ENCODE measurements around the gene PARP2.

The PARP2 gene

DNA sequence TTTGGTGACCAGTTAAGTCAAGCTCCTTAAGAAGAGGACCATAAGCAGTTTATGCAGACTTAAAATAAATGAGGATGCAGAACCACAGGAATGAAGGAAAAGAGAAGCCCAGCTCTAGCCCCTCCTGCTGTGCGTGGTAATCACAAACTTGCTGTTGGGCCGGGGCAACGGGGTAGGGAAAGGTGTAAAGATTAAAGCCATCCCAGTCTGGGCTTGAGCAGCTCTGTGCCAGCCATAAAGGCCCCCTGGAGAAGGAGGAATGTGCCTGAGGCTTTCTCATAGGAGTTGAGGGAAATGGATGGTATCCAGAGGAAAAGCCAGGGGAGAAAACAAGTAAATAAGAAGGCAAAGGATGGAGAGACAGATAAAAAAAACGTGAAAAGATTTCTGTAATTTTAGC lies 44.7 kb downstream of the PARP2 start:
- no peak for TF ChIP-seq CTCF (IDR thresholded peaks at IDR 0.05; ENCODE audit: low read length, missing control alignments)
- no peak for DNase-seq (ENCODE audit: low read depth)
- no peak overlapping the region for H3K4me3 ChIP-seq (replicated peaks; ENCODE audit: low read depth, low read length)

GRCh38 chr14:20391505-20391904 lies 48.1 kb downstream of the PARP2 start:
- TF ChIP-seq CTCF (IDR thresholded peaks at IDR 0.05; ENCODE audit: low read length, missing control alignments), result no peak

DNA sequence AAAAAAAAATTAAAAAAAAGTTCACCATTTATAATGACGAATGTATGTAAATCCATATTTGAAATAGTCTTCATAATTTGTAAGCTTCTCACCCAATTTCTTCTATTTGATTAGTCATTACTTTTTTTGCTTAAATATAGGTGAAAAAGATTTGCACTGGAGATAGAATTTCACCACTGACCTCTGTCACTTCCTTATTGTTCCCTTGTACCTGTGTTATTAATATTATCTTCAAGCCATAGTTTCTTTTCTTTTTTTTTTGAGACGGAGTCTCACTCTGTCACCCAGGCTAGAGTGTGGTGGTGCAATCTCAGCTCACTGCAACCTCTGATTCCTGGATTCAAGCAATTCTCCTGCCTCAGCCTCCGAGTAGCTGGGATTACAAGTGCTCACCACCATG lies 54.1 kb downstream of the PARP2 start:
- H3K4me3 ChIP-seq (replicated peaks; ENCODE audit: low read depth, low read length), result no peak overlapping the region
- no peak for DNase-seq (ENCODE audit: low read depth)
- no peak for TF ChIP-seq CTCF (IDR thresholded peaks at IDR 0.05; ENCODE audit: low read length, missing control alignments)

More at GRCh38 chr14:20391505-20391904, 48.1 kb downstream of the PARP2 start:
- no peak overlapping the region for H3K4me3 ChIP-seq (replicated peaks; ENCODE audit: low read depth, low read length)
- DNase-seq (ENCODE audit: low read depth), result no peak

DNA sequence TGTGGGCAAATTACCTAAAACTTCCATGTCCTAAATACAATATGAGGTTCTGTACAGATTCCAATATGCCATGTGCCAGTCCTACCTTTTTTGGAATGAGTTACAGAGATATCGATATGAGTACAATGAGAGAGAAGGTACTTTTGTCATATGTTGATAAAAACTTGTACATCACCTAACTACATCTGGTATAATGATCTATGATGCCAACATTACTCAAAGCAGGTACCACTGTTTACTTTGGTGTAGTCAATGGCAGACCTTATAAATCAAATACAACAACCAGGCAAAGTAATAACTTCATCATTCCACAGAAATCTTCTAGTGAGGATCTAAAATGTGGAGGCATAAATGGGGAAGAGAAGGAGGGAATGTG lies 57.1 kb downstream of the PARP2 start:
- H3K4me3 ChIP-seq (replicated peaks; ENCODE audit: low read depth, low read length), result no peak overlapping the region
- no peak for TF ChIP-seq CTCF (IDR thresholded peaks at IDR 0.05; ENCODE audit: low read length, missing control alignments)
- no peak for DNase-seq (ENCODE audit: low read depth)

- H3K4me3 ChIP-seq (replicated peaks; ENCODE audit: low read depth, low read length), result no peak overlapping the region
- no peak for DNase-seq (ENCODE audit: low read depth)
- TF ChIP-seq CTCF (IDR thresholded peaks at IDR 0.05; ENCODE audit: low read length, missing control alignments), result no peak
Observed at GRCh38 chr14:20400965-20401593, 57.6 kb downstream of the PARP2 start.

- no peak for TF ChIP-seq CTCF (IDR thresholded peaks at IDR 0.05; ENCODE audit: low read length, missing control alignments)
- H3K4me3 ChIP-seq (replicated peaks; ENCODE audit: low read depth, low read length), result no peak overlapping the region
- no peak for DNase-seq (ENCODE audit: low read depth)
Observed at GRCh38 chr14:20403521-20403920, 60.1 kb downstream of the PARP2 start.
